Upper lobe of left lung (tissue), 6 donors: ENCODE data around the gene PLAC8L1. TPM values are rescaled to one million over a fixed set of nuclear protein-coding genes. Genes with fewer than 3 reads are reported as not detected.

Experiments used
- ATAC-seq, 2 donors: fragments of 200-7000 bp; cut with Tn5 transposase; one replicate each; pipeline ENCODE4 v1.9.1; 2022; ENCODE audit warnings: mild to moderate bottlenecking in 2 of 2, moderate library complexity in 2 of 2; ENCODE audit not compliant: low FRiP score in 2 of 2
- DNase-seq, 2 donors: peaks; one replicate each; pipeline ENCODE4 v3.0.0-alpha.2; 2019 to 2020
- H3K27ac ChIP-seq, 4 donors: fragments of 200-600 bp; sonication (generic); one replicate each; pipeline ENCODE4 v1.5.1; 2016 to 2019
- H3K27me3 ChIP-seq, 4 donors: fragments of 200-600 bp; sonication (generic); one replicate each; pipeline ENCODE4 v1.5.1; 2017 to 2019
- H3K36me3 ChIP-seq, 4 donors: fragments of 200-600 bp; sonication (generic); one replicate each; pipeline ENCODE4 v1.5.1; 2016 to 2019
- H3K4me1 ChIP-seq, 4 donors: fragments of 200-600 bp; sonication (generic); one replicate each; pipeline ENCODE4 v1.5.1; 2018 to 2019
- H3K4me3 ChIP-seq, 4 donors: fragments of 200-600 bp; sonication (generic); one replicate each; pipeline ENCODE4 v1.5.1; 2017 to 2019; ENCODE audit warnings: mild to moderate bottlenecking in 2 of 4, moderate library complexity in 1 of 4
- H3K9me3 ChIP-seq, 4 donors: fragments of 200-600 bp; sonication (generic); one replicate each; pipeline ENCODE4 v1.5.1; 2018 to 2019
- CTCF ChIP-seq, 6 experiments: fragments of 450-650 bp in 4 of 6; fragments of 200-600 bp in 2 of 6; sonication (generic) in 2 of 6; IDR thresholded peaks; one replicate each; pipeline ENCODE4 v1.5.1; 2016 to 2019; ENCODE audit warnings: antibody characterized with exemption in 6 of 6
- EP300 ChIP-seq, 4 donors: sonication (generic); formaldehyde crosslinking; IDR thresholded peaks; one replicate each; pipeline ENCODE4 v1.5.1; 2017; ENCODE audit warnings: antibody characterized with exemption in 4 of 4, control low read depth in 2 of 4
- POLR2A ChIP-seq, 4 donors: fragments of 450-650 bp; IDR thresholded peaks; one replicate each; pipeline ENCODE4 v1.5.1; 2016 to 2017; ENCODE audit warnings: antibody characterized with exemption in 4 of 4, mild to moderate bottlenecking in 2 of 4
- POLR2AphosphoS5 ChIP-seq, 2 donors: sonication (generic); formaldehyde crosslinking; IDR thresholded peaks; one replicate each; pipeline ENCODE4 v1.5.1; 2017; ENCODE audit warnings: antibody characterized with exemption in 2 of 2
- WGBS, 2 donors: methylation state at CpG; one replicate each; pipeline ENCODE4 v1.1.5; 2017 to 2018; 5-methylcytosine and 5-hydroxymethylcytosine counted together
- total RNA-seq, 6 donors: library from RNA; depleted of rRNA in 4 of 6; stranded (reverse); fragments of >200 nt in 4 of 6; gene quantifications; one replicate each; pipeline versions ENCODE4 v1.1.0 to v1.2.1, GENCODE V29; 2016 to 2021
- donor health status: DM: no; HTN: no; CAD: no; lungs with moderate emphysema.
- donor health status: DM: no; HTN: yes; CAD: no; lungs with severe emphysema.

PLAC8L1 gene
- total RNA-seq = 1 to 10 TPM in 1 of 6 donors, not detected in 5; 1.3 TPM

GRCh38 chr5:146105477-146105876 lies at the start of gene PLAC8L1:
Gene PLAC8L1, minus strand, starts transcription at chr5:146105577. Its CDS starts 1,266 bp downstream, at chr5:146104311.
- DNase-seq = no peak
- 93 to 98% methylated on average over 2 of the region's 2 CpGs for WGBS, 2 donors
- Histone ChIP-seq H3K36me3 (no peaks in the 10 kb centered on the region), H3K27me3 (no peaks in the 10 kb centered on the region), H3K9me3 (no peaks in the 10 kb centered on the region), H3K27ac (no peak within 1 kb of the TSS), H3K4me1 (no peaks in the 10 kb centered on the region), H3K4me3 (no peak within 1 kb of the TSS)
- ATAC-seq = no peak
- TF ChIP-seq CTCF (IDR thresholded peaks at IDR 0.05) = no peak
- TF ChIP-seq POLR2AphosphoS5 (IDR thresholded peaks at IDR 0.05) = no peak
- no peak for TF ChIP-seq EP300 (IDR thresholded peaks at IDR 0.05)
- TF ChIP-seq POLR2A (IDR thresholded peaks at IDR 0.05) = no peak

GRCh38 chr5:146151970-146152369 lies 46.6 kb upstream of the PLAC8L1 start:
- 36 to 68% methylated on average over 3 of the region's 3 CpGs for WGBS, 2 donors
- Histone ChIP-seq H3K9me3 (no peaks in the 10 kb centered on the region), H3K4me1 (no peaks in the 10 kb centered on the region), H3K27me3 (no peaks in the 10 kb centered on the region), H3K27ac (no peak overlapping the region), H3K36me3 (peaks cover 34 to 96% (median 55%) of the 10 kb centered on the region in 4 donors), H3K4me3 (no peak overlapping the region)
- no peak for ATAC-seq
- TF ChIP-seq POLR2AphosphoS5 (IDR thresholded peaks at IDR 0.05) = no peak
- no peak for TF ChIP-seq CTCF (IDR thresholded peaks at IDR 0.05)
- no peak for TF ChIP-seq POLR2A (IDR thresholded peaks at IDR 0.05)
- no peak for TF ChIP-seq EP300 (IDR thresholded peaks at IDR 0.05)
- DNase-seq = no peak

GRCh38 chr5:146137967-146138403 lies 32.6 kb upstream of the PLAC8L1 start:
- H3K36me3 ChIP-seq = peaks cover 14 to 86% (median 34%) of the 10 kb centered on the region in 4 donors
- no peaks in the 10 kb centered on the region for H3K4me1 ChIP-seq
- no peaks in the 10 kb centered on the region for H3K27me3 ChIP-seq
- TF ChIP-seq POLR2AphosphoS5 (IDR thresholded peaks at IDR 0.05) (no peak), CTCF (IDR thresholded peaks at IDR 0.05) (no peak), EP300 (IDR thresholded peaks at IDR 0.05) (no peak), POLR2A (IDR thresholded peaks at IDR 0.05) (no peak)
- no peaks in the 10 kb centered on the region for H3K9me3 ChIP-seq
- WGBS, 2 donors = 59 to 68% methylated on average over 8 of the region's 8 CpGs
- DNase-seq = peak in 1 of 2 donors; percentile 68
- peak in 1 of 2 donors; percentile 38 for ATAC-seq
- H3K27ac ChIP-seq = no peak overlapping the region
- no peak overlapping the region for H3K4me3 ChIP-seq

GRCh38 chr5:146130440-146131045 lies 25.2 kb upstream of the PLAC8L1 start:
- WGBS, 2 donors = 58 to 67% methylated on average over 3 of the region's 3 CpGs
- Histone ChIP-seq H3K4me3 (no peak overlapping the region), H3K9me3 (no peaks in the 10 kb centered on the region), H3K27ac (no peak overlapping the region), H3K4me1 (no peaks in the 10 kb centered on the region), H3K36me3 (peaks cover 18 to 89% (median 38%) of the 10 kb centered on the region in 4 donors), H3K27me3 (no peaks in the 10 kb centered on the region)
- ATAC-seq (no peak), DNase-seq (no peak)
- TF ChIP-seq POLR2A (IDR thresholded peaks at IDR 0.05) (no peak), CTCF (IDR thresholded peaks at IDR 0.05) (peak in 5 of 6 experiments; percentile 15 to 50 (median 33)), EP300 (IDR thresholded peaks at IDR 0.05) (no peak)

- no peaks in the 10 kb centered on the region for H3K4me1 ChIP-seq
- no peak for TF ChIP-seq POLR2AphosphoS5 (IDR thresholded peaks at IDR 0.05)
- TF ChIP-seq POLR2A (IDR thresholded peaks at IDR 0.05) = no peak
- no peak for TF ChIP-seq CTCF (IDR thresholded peaks at IDR 0.05)
- no peak for TF ChIP-seq EP300 (IDR thresholded peaks at IDR 0.05)
- H3K36me3 ChIP-seq = peaks cover 35 to 90% (median 44%) of the 10 kb centered on the region in 4 donors
- H3K9me3 ChIP-seq = no peaks in the 10 kb centered on the region
- no peaks in the 10 kb centered on the region for H3K27me3 ChIP-seq
- ATAC-seq = no peak
- no peak overlapping the region for H3K4me3 ChIP-seq
- H3K27ac ChIP-seq = no peak overlapping the region
- no peak for DNase-seq
Observed at GRCh38 chr5:146126068-146126467, 20.7 kb upstream of the PLAC8L1 start.
